Fibroblast of villous mesenchyme (primary cell): Measurements from ENCODE around the gene AP1M2. TPM values are rescaled to one million over a fixed set of nuclear protein-coding genes. Genes with fewer than 3 reads are reported as not detected.

Experiments used
- DNase-seq: peaks from one replicate; pipeline ENCODE4 v3.0.0-alpha.2; 2010; ENCODE audit warnings: low read depth
- H3K4me3 ChIP-seq: 2 replicates; pipeline ENCODE4 v1.5.1; 2011; ENCODE audit warnings: low read depth, mild to moderate bottlenecking, low read length
- total RNA-seq: library from RNA; depleted of rRNA; stranded (reverse); fragments of >200 nt; gene quantifications from 2 replicates; pipeline ENCODE4 v1.2.3, GENCODE V29; 2012
- TF ChIP-seq, protein P1 (sequence below): IDR thresholded peaks from 2 replicates; pipeline ENCODE4 v1.5.1; 2012; ENCODE audit warnings: low read depth, mild to moderate bottlenecking, low read length; ENCODE audit not compliant: insufficient read depth

The AP1M2 gene
- total RNA-seq, 1 donor = 13.4 TPM

DNA sequence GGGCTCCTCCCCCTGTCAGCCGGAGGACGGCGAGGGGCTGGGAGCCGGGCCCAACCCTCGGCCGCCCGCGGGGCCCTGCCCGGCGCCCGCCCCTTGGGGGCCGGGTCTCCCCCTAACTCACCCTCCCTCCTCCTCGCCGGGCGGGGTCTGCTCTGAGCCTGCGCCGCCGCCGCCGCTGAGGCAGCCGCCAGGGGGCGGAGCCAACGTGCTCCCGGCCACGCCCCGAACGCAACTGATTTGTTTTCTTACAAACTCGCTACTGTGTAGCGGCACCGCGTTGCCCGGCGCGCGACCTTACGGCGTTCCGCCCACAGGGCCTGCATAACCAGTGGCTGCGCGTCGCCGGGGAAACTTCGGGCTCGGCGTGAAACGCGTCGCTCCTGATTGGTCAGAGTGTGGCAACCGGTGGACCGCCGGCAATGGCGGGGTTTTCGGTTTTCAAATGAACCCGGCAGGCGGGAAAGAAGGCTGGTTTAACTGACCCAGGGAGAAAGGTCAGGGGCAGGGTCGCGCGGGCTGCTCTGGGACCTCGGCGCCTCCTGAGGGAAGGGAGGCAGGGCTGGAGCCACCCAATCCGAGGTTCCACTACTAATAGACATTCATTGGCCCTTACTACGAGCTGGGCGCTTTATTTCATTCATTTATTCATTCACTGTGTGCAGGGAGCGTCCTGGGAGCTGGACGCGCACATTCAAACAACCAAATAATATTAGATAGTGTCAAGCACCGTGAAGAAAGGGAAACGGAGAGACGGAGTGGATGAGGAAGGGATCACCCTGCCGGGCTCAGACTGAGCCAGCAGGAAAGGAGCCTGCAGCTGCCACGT, 18.1 kb downstream of the AP1M2 start, which contains the start of gene CDKN2D:
Gene CDKN2D, minus strand, starts transcription at position 154 of the 826 bp plus-strand sequence. CDS start 326 bp downstream, outside the sequence.
- peak within 1 kb of the TSS; percentile 72 for H3K4me3 ChIP-seq
- TF ChIP-seq, protein P1, sequence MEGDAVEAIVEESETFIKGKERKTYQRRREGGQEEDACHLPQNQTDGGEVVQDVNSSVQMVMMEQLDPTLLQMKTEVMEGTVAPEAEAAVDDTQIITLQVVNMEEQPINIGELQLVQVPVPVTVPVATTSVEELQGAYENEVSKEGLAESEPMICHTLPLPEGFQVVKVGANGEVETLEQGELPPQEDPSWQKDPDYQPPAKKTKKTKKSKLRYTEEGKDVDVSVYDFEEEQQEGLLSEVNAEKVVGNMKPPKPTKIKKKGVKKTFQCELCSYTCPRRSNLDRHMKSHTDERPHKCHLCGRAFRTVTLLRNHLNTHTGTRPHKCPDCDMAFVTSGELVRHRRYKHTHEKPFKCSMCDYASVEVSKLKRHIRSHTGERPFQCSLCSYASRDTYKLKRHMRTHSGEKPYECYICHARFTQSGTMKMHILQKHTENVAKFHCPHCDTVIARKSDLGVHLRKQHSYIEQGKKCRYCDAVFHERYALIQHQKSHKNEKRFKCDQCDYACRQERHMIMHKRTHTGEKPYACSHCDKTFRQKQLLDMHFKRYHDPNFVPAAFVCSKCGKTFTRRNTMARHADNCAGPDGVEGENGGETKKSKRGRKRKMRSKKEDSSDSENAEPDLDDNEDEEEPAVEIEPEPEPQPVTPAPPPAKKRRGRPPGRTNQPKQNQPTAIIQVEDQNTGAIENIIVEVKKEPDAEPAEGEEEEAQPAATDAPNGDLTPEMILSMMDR = peak; percentile 22
- DNase-seq = peak; percentile 100

DNA sequence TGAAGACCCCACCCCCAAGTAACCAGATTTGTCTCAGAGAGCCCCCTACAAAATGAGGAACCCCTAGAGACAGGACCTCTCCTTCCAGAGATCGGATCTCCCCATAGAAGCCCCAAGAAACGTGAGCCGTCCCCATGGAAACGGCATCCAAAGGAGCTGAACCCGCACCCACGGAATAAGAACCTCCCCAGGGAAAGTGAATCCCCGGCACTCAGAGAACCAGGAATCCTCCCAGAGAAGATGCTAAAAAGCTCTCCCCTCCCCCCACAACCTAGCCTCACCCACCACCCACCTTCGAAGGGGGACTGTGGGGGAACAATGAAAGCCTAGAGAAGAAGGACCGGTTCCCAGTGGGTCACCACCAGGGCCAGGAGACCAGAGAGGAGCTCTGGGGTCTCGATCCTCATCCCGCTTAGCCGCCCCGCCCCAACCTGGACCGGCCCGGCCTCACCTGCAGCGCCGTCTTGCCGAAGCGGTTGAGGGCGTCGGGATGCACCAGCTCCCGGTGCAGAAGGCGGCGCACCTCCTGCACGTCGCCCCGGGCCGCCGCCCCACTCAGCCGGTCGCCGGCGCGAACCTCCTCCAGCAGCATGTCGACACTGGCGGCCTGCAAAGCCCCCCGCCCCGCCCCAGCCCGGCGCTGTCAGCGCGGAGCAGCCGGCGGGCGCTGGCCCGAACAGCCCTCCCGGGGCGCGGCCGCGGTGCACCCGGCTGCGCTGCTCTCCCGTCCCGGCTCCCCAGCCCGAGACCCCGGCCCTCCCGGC, 18.9 kb downstream of the AP1M2 start:
- TF ChIP-seq, protein P1 = no peak

DNA sequence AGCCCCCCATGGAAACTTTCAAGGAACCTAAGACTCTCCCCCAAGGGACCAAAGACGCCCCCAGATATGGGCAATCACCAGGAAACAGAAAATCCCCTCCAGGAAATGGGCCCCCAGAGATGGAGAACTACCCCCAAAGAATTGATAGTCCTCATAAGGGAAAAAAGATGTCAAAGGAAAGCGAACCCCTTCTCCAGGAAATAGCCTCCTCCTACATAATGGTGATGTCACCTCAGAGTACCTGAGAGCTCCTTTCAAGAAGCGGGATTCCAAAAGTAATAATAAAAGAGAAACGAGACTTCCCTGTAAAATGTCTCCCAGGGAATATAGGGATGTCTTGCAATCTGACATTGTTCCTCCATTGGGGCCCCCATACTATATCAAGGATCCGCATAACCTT, 19.5 kb downstream of the AP1M2 start:
- H3K4me3 ChIP-seq = peak overlapping the region; percentile 72
- TF ChIP-seq, protein P1 = no peak
- no peak for DNase-seq

More for the DNA sequence above, 18.9 kb downstream of the AP1M2 start:
- peak overlapping the region; percentile 72 for H3K4me3 ChIP-seq
- peak; percentile 53 for DNase-seq

DNA sequence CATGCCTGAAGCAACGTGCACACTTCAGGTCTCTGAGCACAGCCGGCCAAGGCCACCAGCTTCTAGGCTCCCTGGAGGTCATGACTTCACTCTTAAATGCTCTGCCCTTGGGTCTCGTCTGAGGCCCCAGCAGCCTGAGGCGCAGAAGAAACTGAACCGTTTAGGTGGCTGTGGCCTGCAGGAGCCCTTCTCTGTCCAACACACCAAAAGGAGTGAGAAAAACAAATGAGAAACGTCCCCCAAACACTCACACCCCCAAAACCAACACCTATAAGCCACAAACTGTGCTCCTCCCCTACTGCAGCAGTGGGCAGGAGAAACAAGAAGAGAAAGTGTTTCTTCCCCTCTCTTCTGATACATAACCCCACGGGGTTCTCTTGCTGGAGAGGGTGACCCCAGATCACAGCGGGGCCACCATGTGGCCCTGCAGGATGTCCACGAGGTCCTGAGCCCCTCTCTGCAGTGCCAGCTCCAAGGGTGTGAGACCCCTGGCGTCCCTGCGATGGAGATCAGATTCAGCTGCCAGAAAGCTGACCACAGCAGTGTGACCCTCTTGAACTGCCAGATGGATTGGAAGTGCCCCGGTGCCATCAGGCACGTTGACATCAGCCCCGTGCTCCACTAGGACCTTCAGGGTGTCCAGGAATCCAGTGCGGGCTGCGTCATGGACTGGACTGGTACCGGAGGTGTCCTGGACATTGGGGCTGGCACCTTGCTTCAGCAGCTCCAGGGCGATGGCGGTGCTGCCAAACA, 20.3 kb downstream of the AP1M2 start:
- DNase-seq = no peak
- peak overlapping the region; percentile 96 for H3K4me3 ChIP-seq
- TF ChIP-seq, protein P1 = no peak

DNA sequence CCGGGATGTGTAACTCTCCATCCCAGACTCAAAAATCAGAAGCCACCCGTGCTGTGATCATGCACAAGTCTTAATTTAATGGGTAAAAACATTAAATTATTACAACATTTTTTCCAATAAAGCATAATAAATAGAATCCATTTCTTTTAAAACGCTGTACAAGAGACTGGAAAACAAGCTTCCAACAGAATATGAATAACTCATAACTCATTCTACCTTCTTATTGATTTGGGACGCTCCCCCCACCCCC, 20.8 kb downstream of the AP1M2 start:
- H3K4me3 ChIP-seq = peak overlapping the region; percentile 96
- DNase-seq = no peak
- TF ChIP-seq, protein P1 = no peak

DNA sequence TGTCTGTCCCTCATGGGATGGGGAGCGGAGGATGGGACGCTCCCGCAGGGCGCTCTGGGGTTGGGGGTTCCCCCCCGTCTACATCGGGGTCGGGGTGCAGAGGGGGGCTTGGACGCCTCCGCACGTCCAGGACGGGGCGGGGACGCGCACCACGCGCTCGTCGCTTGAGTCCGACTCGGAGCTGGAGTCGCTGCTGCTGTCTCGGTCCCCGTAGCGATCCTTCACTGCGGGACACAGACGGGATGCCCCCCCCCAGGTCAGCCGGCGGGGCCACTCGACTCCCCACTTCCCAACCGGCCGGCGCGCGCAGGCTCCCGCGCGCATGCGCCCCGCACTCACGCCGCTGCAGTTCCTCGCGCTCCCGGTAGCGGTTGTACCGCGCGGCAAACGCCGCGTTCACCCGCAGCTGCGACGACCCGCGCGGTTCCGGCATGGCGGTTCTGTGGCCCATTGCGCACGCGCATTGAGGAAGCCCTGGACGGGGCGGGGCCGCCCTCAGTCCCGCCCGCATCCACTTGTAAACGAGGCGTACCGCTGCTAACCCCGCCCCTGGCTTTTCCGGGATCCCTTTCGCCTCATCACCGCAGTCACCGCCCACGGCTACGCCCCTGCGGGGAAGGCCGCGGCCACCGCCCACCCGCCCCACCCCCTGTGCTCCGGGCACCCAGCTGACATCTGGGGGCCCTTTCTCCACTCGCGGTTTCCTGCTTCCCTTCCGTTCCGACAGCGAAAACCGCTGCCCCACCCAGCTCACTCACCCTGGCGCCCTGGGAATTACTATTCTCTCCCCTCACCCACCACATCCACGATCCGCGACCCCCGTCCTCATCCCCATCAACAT, 21.3 kb downstream of the AP1M2 start, which contains the start of gene KRI1:
Gene KRI1, minus strand, starts transcription at position 444 of the 841 bp plus-strand sequence. Its CDS starts 11 bp downstream, at position 433.
- peak within 1 kb of the TSS; percentile 96 for H3K4me3 ChIP-seq
- peak; percentile 98 for DNase-seq
- TF ChIP-seq, protein P1 = peak; percentile 36
